Prostate gland (tissue), 2 donors: ENCODE results near the gene ZC3H18. TPM values are rescaled to one million over a fixed set of nuclear protein-coding genes. Genes with fewer than 3 reads are reported as not detected.

Source experiments
- DNase-seq: peaks from one replicate; pipeline ENCODE4 v3.0.0-alpha.2; 2019; ENCODE audit warnings: low spot score
- H3K27ac ChIP-seq, 2 donors: fragments of 200-600 bp; sonication (generic); 2 replicates each; pipeline ENCODE4 v1.5.1; 2017 to 2019
- H3K27me3 ChIP-seq: fragments of 200-600 bp; sonication (generic); replicated peaks from 2 replicates; pipeline ENCODE4 v1.5.1; 2019; ENCODE audit not compliant: insufficient read depth
- H3K36me3 ChIP-seq, 2 donors: fragments of 200-600 bp; sonication (generic); 1 replicate in 1 of 2; 2 replicates in 1 of 2; pipeline versions ENCODE4 v1.5.1 to v1.8.1; 2017 to 2019
- H3K4me1 ChIP-seq: fragments of 200-600 bp; sonication (generic); replicated peaks from 2 replicates; pipeline ENCODE4 v1.5.1; 2019
- H3K4me3 ChIP-seq, 2 donors: fragments of 200-600 bp; sonication (generic); 2 replicates each; pipeline ENCODE4 v1.5.1; 2017 to 2019
- H3K9me3 ChIP-seq: fragments of 200-600 bp; sonication (generic); 2 replicates; pipeline ENCODE4 v1.5.1; 2017
- POLR2A ChIP-seq: fragments of 450-650 bp; IDR thresholded peaks from one replicate; pipeline ENCODE4 v1.6.1; 2016; ENCODE audit warnings: antibody characterized with exemption, mild to moderate bottlenecking
- POLR2AphosphoS5 ChIP-seq: sonication (generic); formaldehyde crosslinking; IDR thresholded peaks from one replicate; pipeline ENCODE4 v1.6.1; 2017; ENCODE audit warnings: antibody characterized with exemption
- WGBS: methylation state at CpG from one replicate; pipeline ENCODE4 v1.1.5; 2018; 5-methylcytosine and 5-hydroxymethylcytosine counted together
- intact Hi-C: fragments of 100-400 bp; cut with DNase I; formaldehyde crosslinking; loops from one replicate; pipeline ENCODE4 v1.14.2; 2022
- total RNA-seq, 2 donors: library from RNA; depleted of rRNA; stranded (reverse); fragments of >200 nt; gene quantifications; one replicate each; pipeline ENCODE4 v1.1.0, GENCODE V29; 2016
- TF ChIP-seq, protein P1 (sequence below), 4 experiments: fragments of 200-600 bp in 2 of 4; fragments of 450-650 bp in 2 of 4; sonication (generic) in 2 of 4; IDR thresholded peaks; 1 replicate in 3 of 4; 2 replicates in 1 of 4; pipeline ENCODE4 v1.5.1; 2016 to 2019; ENCODE audit warnings: antibody characterized with exemption in 4 of 4, mild to moderate bottlenecking in 2 of 4, moderate library complexity in 2 of 4

The ZC3H18 gene
- total RNA-seq, 2 donors from 2014 or later, result 26.7 to 50.7 TPM

DNA sequence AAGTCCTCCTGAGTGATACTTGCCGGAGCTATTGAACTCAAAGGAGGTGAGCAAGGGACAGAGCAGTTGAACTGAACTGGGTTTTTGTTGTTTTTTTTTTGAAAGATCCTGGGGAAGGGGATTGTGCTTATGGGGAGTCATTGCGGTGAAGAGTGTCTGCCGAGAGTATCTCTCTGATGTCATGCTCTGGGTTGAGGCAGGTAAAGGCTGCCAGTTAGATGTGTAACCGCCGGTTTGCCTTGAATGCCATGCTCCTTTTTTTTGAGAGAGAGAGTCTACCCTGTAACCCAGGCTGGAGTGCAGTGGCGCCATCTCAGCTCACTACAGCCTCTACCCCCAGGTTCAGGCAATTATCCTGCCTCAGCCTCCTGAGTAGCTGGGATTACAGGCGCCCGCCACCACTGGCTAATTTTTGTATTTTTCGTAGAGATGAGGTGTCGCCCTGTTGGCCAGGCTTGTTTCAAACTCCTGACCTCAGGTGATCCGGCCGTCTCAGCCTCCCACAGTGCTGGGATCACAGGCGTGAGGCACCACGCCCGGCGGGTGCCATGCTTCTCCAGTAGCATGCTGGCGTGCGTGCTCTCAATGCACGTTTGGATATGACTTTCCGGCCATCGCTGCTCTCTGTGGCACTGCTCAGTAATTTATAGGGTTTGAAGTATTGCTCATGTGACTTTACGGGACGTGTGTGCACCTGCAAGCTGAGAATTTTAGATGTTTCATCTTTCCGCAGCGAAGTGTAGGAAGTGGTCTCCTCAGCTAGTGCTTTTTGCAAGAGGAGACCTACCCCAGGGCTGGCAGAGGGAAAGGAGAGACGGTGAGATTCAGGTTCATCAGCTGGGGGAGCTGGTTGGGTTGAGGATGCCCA is 8.5 kb downstream of the ZC3H18 start:
- Histone ChIP-seq H3K9me3 (no peaks in the 10 kb centered on the region), H3K4me1 (no peaks in the 10 kb centered on the region), H3K4me3 (no peak overlapping the region), H3K27me3 (no peaks in the 10 kb centered on the region), H3K36me3 (peaks cover 0 to 2% of the 10 kb centered on the region in 2 donors), H3K27ac (no peak overlapping the region)
- TF ChIP-seq POLR2A (no peak), POLR2AphosphoS5 (no peak)
- TF ChIP-seq, protein P1, sequence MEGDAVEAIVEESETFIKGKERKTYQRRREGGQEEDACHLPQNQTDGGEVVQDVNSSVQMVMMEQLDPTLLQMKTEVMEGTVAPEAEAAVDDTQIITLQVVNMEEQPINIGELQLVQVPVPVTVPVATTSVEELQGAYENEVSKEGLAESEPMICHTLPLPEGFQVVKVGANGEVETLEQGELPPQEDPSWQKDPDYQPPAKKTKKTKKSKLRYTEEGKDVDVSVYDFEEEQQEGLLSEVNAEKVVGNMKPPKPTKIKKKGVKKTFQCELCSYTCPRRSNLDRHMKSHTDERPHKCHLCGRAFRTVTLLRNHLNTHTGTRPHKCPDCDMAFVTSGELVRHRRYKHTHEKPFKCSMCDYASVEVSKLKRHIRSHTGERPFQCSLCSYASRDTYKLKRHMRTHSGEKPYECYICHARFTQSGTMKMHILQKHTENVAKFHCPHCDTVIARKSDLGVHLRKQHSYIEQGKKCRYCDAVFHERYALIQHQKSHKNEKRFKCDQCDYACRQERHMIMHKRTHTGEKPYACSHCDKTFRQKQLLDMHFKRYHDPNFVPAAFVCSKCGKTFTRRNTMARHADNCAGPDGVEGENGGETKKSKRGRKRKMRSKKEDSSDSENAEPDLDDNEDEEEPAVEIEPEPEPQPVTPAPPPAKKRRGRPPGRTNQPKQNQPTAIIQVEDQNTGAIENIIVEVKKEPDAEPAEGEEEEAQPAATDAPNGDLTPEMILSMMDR (IDR thresholded peaks at IDR 0.05), result no peak
- intact Hi-C loops, result no loop called here
- 82% methylated on average over 26 of the region's 26 CpGs for WGBS
- no peak for DNase-seq

DNA sequence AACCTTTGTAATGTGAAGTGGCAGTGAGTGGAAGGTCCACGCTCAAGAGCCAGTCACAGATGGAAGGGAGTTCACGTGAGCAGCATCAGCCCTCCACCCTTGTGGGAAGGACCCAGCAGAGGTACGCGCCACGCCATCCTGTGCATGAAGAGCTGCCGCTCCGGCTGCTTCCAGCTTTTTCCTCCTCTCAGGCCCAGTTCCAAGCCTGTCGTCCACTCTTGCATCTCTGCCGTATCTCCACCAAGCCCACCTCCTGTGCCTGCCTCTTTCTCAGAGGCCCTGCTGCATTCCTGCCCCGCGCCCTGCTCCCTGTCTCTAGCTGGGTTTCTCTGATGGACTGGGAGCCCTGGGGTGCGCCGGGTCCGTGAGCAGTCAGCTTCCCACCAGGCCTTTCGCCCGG is 10.2 kb downstream of the ZC3H18 start:
- H3K9me3 ChIP-seq, result no peaks in the 10 kb centered on the region
- TF ChIP-seq POLR2AphosphoS5, result no peak
- TF ChIP-seq POLR2A, result no peak
- TF ChIP-seq, protein P1 (IDR thresholded peaks at IDR 0.05), result no peak
- intact Hi-C loops, result no loop called here
- H3K36me3 ChIP-seq, result peaks cover 0 to 2% of the 10 kb centered on the region in 2 donors
- WGBS, result 92% methylated on average over 16 of the region's 16 CpGs
- DNase-seq, result no peak
- no peaks in the 10 kb centered on the region for H3K4me1 ChIP-seq
- H3K4me3 ChIP-seq, result no peak overlapping the region
- H3K27ac ChIP-seq, result no peak overlapping the region
- H3K27me3 ChIP-seq, result no peaks in the 10 kb centered on the region

DNA sequence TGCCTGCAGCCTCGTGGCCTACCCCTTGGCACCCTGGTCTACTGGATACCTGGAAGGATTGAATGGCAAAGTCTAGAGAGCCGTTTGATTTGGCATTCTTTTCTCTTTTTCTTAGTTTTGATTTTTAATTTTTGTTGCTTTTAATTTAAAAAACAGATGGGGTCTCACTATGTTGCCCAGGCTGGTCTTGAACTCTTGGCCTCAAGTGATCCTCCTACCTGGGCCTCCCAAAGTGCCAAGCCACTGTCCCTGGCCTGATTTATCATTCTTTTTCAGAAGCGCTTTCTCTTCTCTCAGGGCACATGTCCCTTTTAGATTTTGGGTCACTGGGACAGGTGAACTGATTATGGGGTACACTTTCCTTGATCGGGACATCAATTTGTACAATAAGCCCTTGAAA is 10.8 kb downstream of the ZC3H18 start:
- H3K36me3 ChIP-seq, result peaks cover 0 to 2% of the 10 kb centered on the region in 2 donors
- intact Hi-C loops, result no loop called here

DNA sequence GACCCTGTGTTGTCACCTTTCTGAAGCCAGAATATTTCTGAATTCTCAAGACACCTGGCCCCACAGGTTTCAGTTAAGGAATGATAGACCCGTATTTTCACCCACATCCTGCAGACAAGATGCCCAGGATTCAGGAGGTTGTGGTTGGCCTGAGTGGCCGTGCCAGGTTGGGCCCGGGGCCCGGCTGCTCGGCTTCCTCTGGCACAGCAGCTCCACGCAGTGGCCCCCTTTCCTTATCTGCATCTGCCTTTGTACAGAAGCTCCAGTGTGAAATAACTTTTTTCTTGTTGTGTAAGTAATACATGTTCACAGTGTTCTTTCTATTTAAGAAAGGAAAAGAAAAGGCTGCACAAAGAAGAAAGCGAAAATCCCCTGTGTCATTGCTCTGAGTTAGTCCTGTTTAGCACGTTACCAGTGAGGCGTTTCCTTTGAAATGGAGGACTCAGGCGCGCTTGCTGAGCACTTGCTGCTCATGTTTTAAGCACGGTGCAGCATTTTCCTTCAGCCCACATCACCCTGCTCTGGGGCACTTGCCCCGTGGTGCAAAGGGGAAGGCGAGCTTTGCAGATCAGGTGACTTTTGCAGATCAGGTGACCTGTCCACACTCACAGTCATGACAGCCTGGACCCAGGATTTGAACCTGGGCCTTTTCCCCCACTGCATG is 12.8 kb downstream of the ZC3H18 start:
- no peak overlapping the region for H3K27ac ChIP-seq
- H3K36me3 ChIP-seq, result peaks cover 0 to 8% of the 10 kb centered on the region in 2 donors
- TF ChIP-seq POLR2AphosphoS5, result no peak
- TF ChIP-seq, protein P1 (IDR thresholded peaks at IDR 0.05), result no peak
- TF ChIP-seq POLR2A, result no peak
- no peaks in the 10 kb centered on the region for H3K9me3 ChIP-seq
- H3K4me3 ChIP-seq, result no peak overlapping the region
- 87% methylated on average over 14 of the region's 14 CpGs for WGBS
- no peak for DNase-seq
- intact Hi-C loops, result no loop called here
- H3K4me1 ChIP-seq, result no peaks in the 10 kb centered on the region
- no peaks in the 10 kb centered on the region for H3K27me3 ChIP-seq

More for the DNA sequence above, 10.8 kb downstream of the ZC3H18 start:
- Histone ChIP-seq H3K27ac (no peak overlapping the region), H3K4me1 (no peaks in the 10 kb centered on the region), H3K9me3 (no peaks in the 10 kb centered on the region), H3K4me3 (no peak overlapping the region), H3K27me3 (no peaks in the 10 kb centered on the region)
- 90% methylated on average over 4 of the region's 4 CpGs for WGBS
- no peak for DNase-seq
- TF ChIP-seq POLR2A, result no peak
- TF ChIP-seq POLR2AphosphoS5, result no peak
- TF ChIP-seq, protein P1 (IDR thresholded peaks at IDR 0.05), result no peak
